Stimulated activated CD4-positive, alpha-beta T cell treated with anti-CD3 and anti-CD28 coated beads, TNF-alpha, amount 100 ng/mL, for 24 hours (primary cell): ENCODE results near the gene SCCPDH.
"Not testable (repeated sequence)": the region's sequence is repeated elsewhere in the genome, so short reads cannot be mapped to it uniquely, and the experiment has no call there.

Source experiments
- DNase-seq, 3 experiments: peaks; one replicate each; pipeline ENCODE4 v3.0.0-alpha.2; 2020; ENCODE audit warnings: low read depth in 3 of 3

SCCPDH gene

GRCh38 chr1:246708166-246708565, 16.0 kb upstream of the SCCPDH start:
- DNase-seq, result no peak

GRCh38 chr1:246709196-246709595, 15.0 kb upstream of the SCCPDH start:
- DNase-seq, result no peak

- no peak for DNase-seq
Observed at GRCh38 chr1:246709835-246710234, 14.4 kb upstream of the SCCPDH start.

GRCh38 chr1:246711548-246712003, 12.6 kb upstream of the SCCPDH start:
- no peak for DNase-seq

GRCh38 chr1:246712428-246712827, 11.8 kb upstream of the SCCPDH start:
- DNase-seq, result not testable (repeated sequence)

GRCh38 chr1:246719361-246719760, 4.8 kb upstream of the SCCPDH start:
- DNase-seq, result not testable (repeated sequence)

GRCh38 chr1:246720814-246721213, 3.4 kb upstream of the SCCPDH start:
- DNase-seq, result not testable (repeated sequence)

GRCh38 chr1:246722720-246723119, 1.5 kb upstream of the SCCPDH start:
- DNase-seq, result no peak

GRCh38 chr1:246724731-246725095, 504 bp downstream of the SCCPDH start:
- no peak for DNase-seq

- no peak for DNase-seq
Observed at GRCh38 chr1:246725191-246725590, 982 bp downstream of the SCCPDH start.

GRCh38 chr1:246726255-246726679, 2.1 kb downstream of the SCCPDH start:
- no peak for DNase-seq

- no peak for DNase-seq
Observed at GRCh38 chr1:246726881-246727280, 2.7 kb downstream of the SCCPDH start.

GRCh38 chr1:246727594-246727993, 3.4 kb downstream of the SCCPDH start:
- no peak for DNase-seq

- DNase-seq, result no peak
Observed at GRCh38 chr1:246728311-246728710, 4.1 kb downstream of the SCCPDH start.

GRCh38 chr1:246729040-246729439, 4.8 kb downstream of the SCCPDH start:
- not testable (repeated sequence) for DNase-seq

- no peak for DNase-seq
Observed at GRCh38 chr1:246730839-246731238, 6.6 kb downstream of the SCCPDH start.

- DNase-seq, result not testable (repeated sequence)
Observed at GRCh38 chr1:246731873-246732272, 7.7 kb downstream of the SCCPDH start.

GRCh38 chr1:246733704-246734103, 9.5 kb downstream of the SCCPDH start:
- no peak for DNase-seq

GRCh38 chr1:246734866-246735265, 10.7 kb downstream of the SCCPDH start:
- DNase-seq, result no peak

- DNase-seq, result no peak
Observed at GRCh38 chr1:246735735-246736134, 11.5 kb downstream of the SCCPDH start.

- no peak for DNase-seq
Observed at GRCh38 chr1:246742396-246742795, 18.2 kb downstream of the SCCPDH start.

- not testable (repeated sequence) for DNase-seq
Observed at GRCh38 chr1:246746155-246746554, 21.9 kb downstream of the SCCPDH start.

- no peak for DNase-seq
Observed at GRCh38 chr1:246748006-246748405, 23.8 kb downstream of the SCCPDH start.

- DNase-seq, result no peak
Observed at GRCh38 chr1:246748867-246749266, 24.7 kb downstream of the SCCPDH start.

- no peak for DNase-seq
Observed at GRCh38 chr1:246750752-246751151, 26.5 kb downstream of the SCCPDH start.
